ENCODE results near the gene ADGRG6. TPM values are rescaled to one million over a fixed set of nuclear protein-coding genes. Genes with fewer than 3 reads are reported as not detected.

ADGRG6 gene
- total and polyA plus RNA-seq, 9 of the 15 experiments (the other 6 are each of a cell fraction or from before 2014, with no cell fraction given), result under 0.01 to 0.11 (median 0.05) TPM; not detected in 5

GRCh38 chr6:142446168-142446567 is 144.4 kb downstream of the ADGRG6 start (continued):
- TF ChIP-seq ETV6 (IDR thresholded peaks at IDR 0.05; ENCODE audit: borderline replicate concordance in 1 of 2, low read depth in 2 of 2, low read length in 1 of 2) (no peak), ETV6 (CRISPR knock-in tag; IDR thresholded peaks at IDR 0.05; ENCODE audit: borderline replicate concordance) (no peak), ZNF124 (CRISPR knock-in tag; IDR thresholded peaks at IDR 0.05) (no peak), ZNF668 (CRISPR knock-in tag; IDR thresholded peaks at IDR 0.05) (no peak), CBFA2T3 (IDR thresholded peaks at IDR 0.05) (no peak), PTBP1 (IDR thresholded peaks at IDR 0.05; ENCODE audit: low read depth, low read length) (no peak)
- TF ChIP-seq, protein P1, sequence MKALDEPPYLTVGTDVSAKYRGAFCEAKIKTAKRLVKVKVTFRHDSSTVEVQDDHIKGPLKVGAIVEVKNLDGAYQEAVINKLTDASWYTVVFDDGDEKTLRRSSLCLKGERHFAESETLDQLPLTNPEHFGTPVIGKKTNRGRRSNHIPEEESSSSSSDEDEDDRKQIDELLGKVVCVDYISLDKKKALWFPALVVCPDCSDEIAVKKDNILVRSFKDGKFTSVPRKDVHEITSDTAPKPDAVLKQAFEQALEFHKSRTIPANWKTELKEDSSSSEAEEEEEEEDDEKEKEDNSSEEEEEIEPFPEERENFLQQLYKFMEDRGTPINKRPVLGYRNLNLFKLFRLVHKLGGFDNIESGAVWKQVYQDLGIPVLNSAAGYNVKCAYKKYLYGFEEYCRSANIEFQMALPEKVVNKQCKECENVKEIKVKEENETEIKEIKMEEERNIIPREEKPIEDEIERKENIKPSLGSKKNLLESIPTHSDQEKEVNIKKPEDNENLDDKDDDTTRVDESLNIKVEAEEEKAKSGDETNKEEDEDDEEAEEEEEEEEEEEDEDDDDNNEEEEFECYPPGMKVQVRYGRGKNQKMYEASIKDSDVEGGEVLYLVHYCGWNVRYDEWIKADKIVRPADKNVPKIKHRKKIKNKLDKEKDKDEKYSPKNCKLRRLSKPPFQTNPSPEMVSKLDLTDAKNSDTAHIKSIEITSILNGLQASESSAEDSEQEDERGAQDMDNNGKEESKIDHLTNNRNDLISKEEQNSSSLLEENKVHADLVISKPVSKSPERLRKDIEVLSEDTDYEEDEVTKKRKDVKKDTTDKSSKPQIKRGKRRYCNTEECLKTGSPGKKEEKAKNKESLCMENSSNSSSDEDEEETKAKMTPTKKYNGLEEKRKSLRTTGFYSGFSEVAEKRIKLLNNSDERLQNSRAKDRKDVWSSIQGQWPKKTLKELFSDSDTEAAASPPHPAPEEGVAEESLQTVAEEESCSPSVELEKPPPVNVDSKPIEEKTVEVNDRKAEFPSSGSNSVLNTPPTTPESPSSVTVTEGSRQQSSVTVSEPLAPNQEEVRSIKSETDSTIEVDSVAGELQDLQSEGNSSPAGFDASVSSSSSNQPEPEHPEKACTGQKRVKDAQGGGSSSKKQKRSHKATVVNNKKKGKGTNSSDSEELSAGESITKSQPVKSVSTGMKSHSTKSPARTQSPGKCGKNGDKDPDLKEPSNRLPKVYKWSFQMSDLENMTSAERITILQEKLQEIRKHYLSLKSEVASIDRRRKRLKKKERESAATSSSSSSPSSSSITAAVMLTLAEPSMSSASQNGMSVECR (CRISPR knock-in tag; IDR thresholded peaks at IDR 0.05), result no peak

DNA sequence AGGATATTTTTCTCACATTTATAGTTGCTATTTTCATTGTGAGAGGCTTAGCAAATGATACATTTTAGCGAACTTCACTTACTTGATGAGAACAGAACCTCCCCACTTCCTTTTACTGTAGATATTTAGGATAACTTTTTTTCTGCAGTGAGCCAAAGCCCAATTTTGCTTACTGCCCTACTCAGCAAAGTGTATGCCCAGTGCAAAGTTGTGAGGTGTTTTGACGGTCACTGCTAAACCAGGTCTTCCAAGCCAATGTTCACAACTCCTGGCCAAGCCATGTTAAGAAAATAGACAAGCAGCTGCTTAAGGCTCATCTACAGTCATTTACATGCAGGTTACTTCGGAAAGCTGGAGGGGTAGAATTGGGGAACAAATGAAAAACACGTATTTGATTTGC is 144.8 kb downstream of the ADGRG6 start:
- no peaks in the 10 kb centered on the region for H3K9me1 ChIP-seq (ENCODE audit: control insufficient read depth, insufficient read depth, low read length)
- H3K9me3 ChIP-seq (replicated peaks; ENCODE audit: control insufficient read depth, insufficient read depth, low read depth, low read length), result no peaks in the 10 kb centered on the region
- no peak overlapping the region for H3K9ac ChIP-seq (ENCODE audit: insufficient read depth in 1 of 2, low read depth in 2 of 2, low read length in 2 of 2)
- H3K4me1 ChIP-seq (replicated peaks in 1 of 2; ENCODE audit: control insufficient read depth in 2 of 2, insufficient read depth in 2 of 2, low read length in 2 of 2), result no peaks in the 10 kb centered on the region
- no peaks in the 10 kb centered on the region for H4K20me1 ChIP-seq (replicated peaks; ENCODE audit: control insufficient read depth, insufficient read depth, low read length)
- no peak overlapping the region for H3K27ac ChIP-seq (ENCODE audit: extremely low read depth, low read depth, low read length)
- in situ Hi-C loops (cut with MboI) (no loop called here), intact Hi-C loops (cut with micrococcal nuclease) (no loop called here)
- no peak overlapping the region for H3K4me3 ChIP-seq
- no TSS peak for BruUV-seq (replicated peaks)
- no peaks in the 10 kb centered on the region for H3K79me2 ChIP-seq (ENCODE audit: control insufficient read depth, insufficient read depth, low read length)
- H3K4me2 ChIP-seq (ENCODE audit: insufficient read depth, low read length), result no peak overlapping the region
- CTCF ChIA-PET (ENCODE audit: low intra/inter-chr PET ratio), result no interaction called here
- POLR2A ChIA-PET, result no interaction called here
- H2AFZ ChIP-seq (ENCODE audit: low read depth, low read length), result no peak overlapping the region
- no peaks in the 10 kb centered on the region; a peak in 1 of 5 replicates for H3K27me3 ChIP-seq (ENCODE audit: control insufficient read depth in 2 of 2, insufficient read depth in 2 of 2, low read length in 2 of 2)
- FAIRE-seq (no peak), DNase-seq (ENCODE audit: extremely low read depth in 1 of 4, low spot score in 3 of 4) (no peak), ATAC-seq (no peak)
- H3K36me3 ChIP-seq (ENCODE audit: control insufficient read depth, insufficient read depth, low read length), result no peaks in the 10 kb centered on the region
- WGBS (ENCODE audit: insufficient coverage, low coverage, missing lambda C conversion rate), result 1% methylated on average over 4 of the region's 4 CpGs
- TF ChIP-seq SLC30A9 (CRISPR knock-in tag; IDR thresholded peaks at IDR 0.05) (no peak), CSDE1 (IDR thresholded peaks at IDR 0.05) (no peak), ZNF586 (CRISPR knock-in tag; conservative IDR thresholded peaks at IDR 0.05) (no peak), PHF20 (IDR thresholded peaks at IDR 0.05; ENCODE audit: partially characterized antibody) (no peak), SMAD3 (CRISPR knock-in tag; conservative IDR thresholded peaks at IDR 0.05) (no peak), ADNP (tag; IDR thresholded peaks at IDR 0.05) (no peak)
